Spleen (tissue), 11 donors: ENCODE results near the gene PHACTR4. TPM values are rescaled to one million over a fixed set of nuclear protein-coding genes. Genes with fewer than 3 reads are reported as not detected.

Experiments used
- DNase-seq: peaks from one replicate; pipeline ENCODE4 v3.0.0-alpha.2; 2020
- H3K27ac ChIP-seq, 8 donors: fragments of 200-600 bp; sonication (generic) in 7 of 8; 1 replicate in 4 of 8; 2 replicates in 4 of 8; pipeline versions ENCODE4 v1.5.0 to v1.8.0; 2016 to 2021; ENCODE audit warnings: inconsistent platforms in 4 of 8, mild to moderate bottlenecking in 4 of 8, moderate library complexity in 1 of 8
- H3K27me3 ChIP-seq, 7 donors: fragments of 200-600 bp; sonication (generic) in 6 of 7; replicated peaks in 1 of 7; 1 replicate in 4 of 7; 2 replicates in 3 of 7; pipeline versions ENCODE4 v1.5.0 to v1.8.0; 2016 to 2021; ENCODE audit warnings: inconsistent platforms in 3 of 7, mild to moderate bottlenecking in 1 of 7
- H3K36me3 ChIP-seq, 6 donors: fragments of 200-600 bp; sonication (generic) in 5 of 6; 1 replicate in 4 of 6; 2 replicates in 2 of 6; pipeline versions ENCODE4 v1.5.0 to v1.8.0; 2016 to 2021; ENCODE audit warnings: inconsistent platforms in 2 of 6
- H3K4me1 ChIP-seq, 6 donors: fragments of 200-600 bp; sonication (generic) in 5 of 6; 1 replicate in 3 of 6; 2 replicates in 3 of 6; pipeline versions ENCODE4 v1.5.0 to v1.8.0; 2016 to 2021; ENCODE audit warnings: inconsistent platforms in 3 of 6
- H3K4me3 ChIP-seq, 8 donors: fragments of 200-600 bp; sonication (generic) in 7 of 8; 1 replicate in 4 of 8; 2 replicates in 4 of 8; pipeline versions ENCODE4 v1.5.0 to v1.8.0; 2016 to 2021; ENCODE audit warnings: inconsistent platforms in 4 of 8, mild to moderate bottlenecking in 4 of 8, moderate library complexity in 2 of 8
- H3K9me3 ChIP-seq, 8 donors: fragments of 200-600 bp; sonication (generic) in 7 of 8; 1 replicate in 4 of 8; 2 replicates in 4 of 8; pipeline versions ENCODE4 v1.5.0 to v1.8.0; 2016 to 2021; ENCODE audit warnings: inconsistent platforms in 4 of 8
- POLR2A ChIP-seq, 3 donors: fragments of 450-650 bp; IDR thresholded peaks; one replicate each; pipeline ENCODE4 v1.5.1; 2017; ENCODE audit warnings: antibody characterized with exemption in 3 of 3, mild to moderate bottlenecking in 1 of 3
- POLR2AphosphoS5 ChIP-seq, 3 donors: sonication (generic); formaldehyde crosslinking; IDR thresholded peaks; one replicate each; pipeline ENCODE4 v1.5.1; 2017; ENCODE audit warnings: antibody characterized with exemption in 3 of 3
- WGBS, 5 donors: extraction: QIAGEN DNeasy Blood & Tissue Kit in 3 of 5; methylation state at CpG; one replicate each; pipeline versions ENCODE4 v1.1.5 to v1.1.7; 2013 to 2018; 5-methylcytosine and 5-hydroxymethylcytosine counted together
- intact Hi-C: fragments of 100-400 bp; cut with DNase I; formaldehyde crosslinking; loops from one replicate; pipeline ENCODE4 v1.15.0; 2023; ENCODE audit warnings: low total_unique reads
- polyA plus RNA-seq, 3 donors: library from polyadenylated mRNA; stranded (reverse); fragments of 200-250 nt; gene quantifications; one replicate each; pipeline ENCODE4 v1.2.1, GENCODE V29; 2013
- total RNA-seq, 7 donors: library from RNA; depleted of rRNA in 3 of 7; stranded (reverse); fragments of >200 nt in 3 of 7; fragmentation: NEBNext Ultra II Directional in 4 of 7; extraction: Animal tissue kit (Norgen Biotek cat#: 25700) in 4 of 7; gene quantifications; one replicate each; pipeline versions ENCODE4 v1.1.0 to v1.2.1, GENCODE V29; 2016 to 2021
- TF ChIP-seq, protein P1 (sequence below), 11 experiments: fragments of 200-600 bp in 7 of 11; fragments of 450-650 bp in 4 of 11; sonication (generic) in 4 of 11; IDR thresholded peaks in 8 of 11; conservative IDR thresholded peaks in 3 of 11; 1 replicate in 7 of 11; 2 replicates in 4 of 11; pipeline versions ENCODE4 v1.4.0 to v1.8.0; 2016 to 2021; ENCODE audit warnings: antibody characterized with exemption in 11 of 11, inconsistent platforms in 4 of 11, mild to moderate bottlenecking in 1 of 11
- donor health status: healthy with polysubstance abuse.
- donor health status: DM: no; HTN: no; CAD: no; lungs with moderate emphysema.
- donor health status: DM: no; HTN: no; CAD: no.
- donor health status: Bipolar disorder and iron deficiency.
- donor health status: healthy.
- donor health status: DM: no; HTN: no; CAD: no.
- donor health status: DM: yes; HTN: yes; CAD: no.

The PHACTR4 gene
- total and polyA plus RNA-seq, 10 donors: 8.2 to 55.9 (median 31.3) TPM

DNA sequence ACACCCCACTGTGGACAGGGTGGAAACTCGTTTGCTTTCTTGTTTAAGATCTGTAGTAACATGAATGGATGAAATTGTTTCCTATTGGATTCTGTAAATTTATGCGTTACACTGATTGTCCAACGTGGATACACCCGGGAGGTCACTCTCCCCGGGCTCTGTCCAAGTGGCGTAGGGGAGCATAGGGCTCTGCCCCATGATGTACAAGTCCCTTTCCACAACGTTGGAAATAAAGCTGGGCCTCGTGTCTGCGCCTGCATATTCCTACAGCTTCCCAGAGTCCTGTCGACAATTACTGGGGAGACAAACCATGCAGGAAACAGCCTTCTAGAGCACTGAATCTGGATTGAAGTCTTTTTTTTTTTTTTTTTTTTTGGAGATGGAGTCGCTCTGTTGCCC, 137.7 kb downstream of the PHACTR4 start:
- Histone ChIP-seq H3K27me3 (no peaks in the 10 kb centered on the region), H3K4me3 (peak overlapping the region; percentile 60 to 96 (median 84)), H3K27ac (peak overlapping the region; percentile 79 to 95 (median 91)), H3K36me3 (peaks cover 0 to 52% (median 46%) of the 10 kb centered on the region in 6 donors), H3K4me1 (peaks cover 47 to 68% (median 62%) of the 10 kb centered on the region in 6 donors), H3K9me3 (no peaks in the 10 kb centered on the region)
- no peak for DNase-seq
- intact Hi-C loops: loop anchor here (5.0 kb wide), 1 partner anchor 75 kb away; no protein-coding TSS in a partner anchor
- WGBS, 5 donors: 1 to 2% (median 1%) methylated on average over 11 of the region's 11 CpGs
- TF ChIP-seq POLR2A (IDR thresholded peaks at IDR 0.05) (no peak), POLR2AphosphoS5 (IDR thresholded peaks at IDR 0.05) (no peak)
- TF ChIP-seq, protein P1, sequence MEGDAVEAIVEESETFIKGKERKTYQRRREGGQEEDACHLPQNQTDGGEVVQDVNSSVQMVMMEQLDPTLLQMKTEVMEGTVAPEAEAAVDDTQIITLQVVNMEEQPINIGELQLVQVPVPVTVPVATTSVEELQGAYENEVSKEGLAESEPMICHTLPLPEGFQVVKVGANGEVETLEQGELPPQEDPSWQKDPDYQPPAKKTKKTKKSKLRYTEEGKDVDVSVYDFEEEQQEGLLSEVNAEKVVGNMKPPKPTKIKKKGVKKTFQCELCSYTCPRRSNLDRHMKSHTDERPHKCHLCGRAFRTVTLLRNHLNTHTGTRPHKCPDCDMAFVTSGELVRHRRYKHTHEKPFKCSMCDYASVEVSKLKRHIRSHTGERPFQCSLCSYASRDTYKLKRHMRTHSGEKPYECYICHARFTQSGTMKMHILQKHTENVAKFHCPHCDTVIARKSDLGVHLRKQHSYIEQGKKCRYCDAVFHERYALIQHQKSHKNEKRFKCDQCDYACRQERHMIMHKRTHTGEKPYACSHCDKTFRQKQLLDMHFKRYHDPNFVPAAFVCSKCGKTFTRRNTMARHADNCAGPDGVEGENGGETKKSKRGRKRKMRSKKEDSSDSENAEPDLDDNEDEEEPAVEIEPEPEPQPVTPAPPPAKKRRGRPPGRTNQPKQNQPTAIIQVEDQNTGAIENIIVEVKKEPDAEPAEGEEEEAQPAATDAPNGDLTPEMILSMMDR (IDR thresholded peaks at IDR 0.05 in 8 of 11, conservative IDR thresholded peaks at IDR 0.05 in 3 of 11): no peak

DNA sequence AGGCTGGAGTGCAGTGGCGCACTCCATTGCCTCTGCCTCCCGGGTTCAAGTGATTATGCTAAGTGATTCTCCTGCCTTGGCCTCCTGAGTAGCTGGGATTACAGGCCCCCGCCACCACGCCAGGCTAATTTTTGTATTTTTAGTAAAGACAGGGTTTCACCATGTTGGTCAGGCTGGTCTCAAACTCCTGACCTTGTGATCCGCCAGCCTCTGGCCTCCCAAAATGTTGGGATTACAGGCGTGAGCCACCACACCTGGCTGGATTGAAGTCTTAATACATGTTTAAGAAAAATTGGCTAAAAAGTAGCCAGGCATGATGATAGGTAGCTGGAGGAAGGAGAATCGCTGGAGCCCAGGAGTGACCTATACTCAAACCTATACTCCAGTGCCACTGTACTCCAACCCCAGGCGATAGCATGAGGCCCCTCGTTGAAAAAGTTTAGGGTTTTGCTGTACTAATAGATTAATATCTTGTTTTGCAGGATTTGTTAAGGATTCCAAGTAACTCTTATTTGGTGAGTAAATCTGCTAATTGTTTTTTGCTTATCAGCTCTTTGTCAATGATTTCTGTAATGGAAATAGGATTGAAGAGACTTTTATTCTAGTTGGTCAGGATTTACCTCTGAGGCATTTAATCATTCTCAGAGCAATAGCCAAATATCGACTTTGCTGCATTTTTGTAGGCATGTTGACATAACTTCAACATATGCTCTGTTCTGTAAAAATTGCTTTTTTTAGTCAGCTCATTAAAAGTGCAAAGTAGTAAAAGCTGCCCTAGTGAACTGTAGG, 138.3 kb downstream of the PHACTR4 start:
- peak overlapping the region; percentile 60 to 96 (median 84) for H3K4me3 ChIP-seq
- peaks cover 0 to 57% (median 51%) of the 10 kb centered on the region in 6 donors for H3K36me3 ChIP-seq
- H3K27me3 ChIP-seq: no peaks in the 10 kb centered on the region
- TF ChIP-seq, protein P1 (IDR thresholded peaks at IDR 0.05 in 8 of 11, conservative IDR thresholded peaks at IDR 0.05 in 3 of 11): no peak
- no peak for TF ChIP-seq POLR2AphosphoS5 (IDR thresholded peaks at IDR 0.05)
- no peak for TF ChIP-seq POLR2A (IDR thresholded peaks at IDR 0.05)
- H3K4me1 ChIP-seq: peaks cover 47 to 74% (median 68%) of the 10 kb centered on the region in 6 donors
- 11 to 20% (median 13%) methylated on average over 10 of the region's 10 CpGs for WGBS, 5 donors
- intact Hi-C loops: loop anchor here (5.0 kb wide), 1 partner anchor 74 kb away; no protein-coding TSS in a partner anchor
- H3K9me3 ChIP-seq: no peaks in the 10 kb centered on the region
- H3K27ac ChIP-seq: peak overlapping the region; percentile 79 to 95 (median 91)
- DNase-seq: no peak

DNA sequence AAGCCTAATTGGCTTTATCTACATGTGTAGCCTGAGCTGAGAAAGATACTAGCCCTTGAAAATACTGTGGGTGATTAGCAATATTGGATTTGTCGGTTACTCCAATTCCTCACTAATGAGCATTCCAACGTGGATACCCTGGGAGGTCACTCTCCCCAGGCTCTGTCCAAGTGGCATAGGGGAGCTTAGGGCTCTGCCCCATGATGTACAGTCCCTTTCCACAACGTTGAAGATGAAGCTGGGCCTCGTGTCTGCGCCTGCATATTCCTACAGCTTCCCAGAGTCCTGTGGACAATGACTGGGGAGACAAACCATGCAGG, 138.9 kb downstream of the PHACTR4 start:
- no peak for DNase-seq
- 21 to 39% (median 24%) methylated on average over 5 of the region's 5 CpGs for WGBS, 5 donors
- Histone ChIP-seq H3K4me1 (peaks cover 47 to 80% (median 73%) of the 10 kb centered on the region in 6 donors), H3K36me3 (peaks cover 0 to 63% (median 57%) of the 10 kb centered on the region in 6 donors), H3K27ac (peak overlapping the region; percentile 32 to 95 (median 91)), H3K9me3 (no peaks in the 10 kb centered on the region), H3K4me3 (peak overlapping the region; percentile 8 to 96 (median 84)), H3K27me3 (no peaks in the 10 kb centered on the region)
- peak in 1 of 3 donors; percentile 17 for TF ChIP-seq POLR2AphosphoS5 (IDR thresholded peaks at IDR 0.05)
- TF ChIP-seq, protein P1 (IDR thresholded peaks at IDR 0.05 in 8 of 11, conservative IDR thresholded peaks at IDR 0.05 in 3 of 11): no peak
- no peak for TF ChIP-seq POLR2A (IDR thresholded peaks at IDR 0.05)
- intact Hi-C loops: loop anchor here (5.0 kb wide), 1 partner anchor 74 kb away; no protein-coding TSS in a partner anchor

DNA sequence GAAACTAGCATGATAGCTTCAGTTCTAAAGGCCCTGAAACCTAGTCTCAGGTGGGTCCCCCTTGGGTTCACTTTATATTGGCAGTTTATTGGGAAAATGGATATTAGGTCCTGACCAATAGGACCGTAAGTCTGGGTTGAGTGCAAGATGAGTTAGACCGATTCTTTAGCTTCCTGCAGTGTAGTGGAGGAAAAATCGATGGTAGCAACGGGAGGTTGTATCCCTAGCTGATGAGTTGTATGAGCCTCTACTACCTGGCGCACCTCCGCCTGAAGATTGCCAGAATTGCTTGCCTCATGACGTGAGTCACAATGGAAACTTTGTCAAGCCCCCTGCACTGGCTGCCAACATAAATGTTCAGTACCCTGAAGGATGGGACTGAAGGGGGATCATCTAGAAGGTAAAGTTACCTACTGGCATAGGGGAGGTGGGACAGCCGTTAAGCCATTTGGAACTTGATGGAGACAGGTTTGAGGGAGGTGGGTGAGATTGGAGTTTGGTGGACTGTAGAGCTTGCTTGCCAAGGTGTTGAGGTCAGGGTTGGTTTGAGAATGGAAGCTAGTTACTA, 140.2 kb downstream of the PHACTR4 start:
- peak overlapping the region in 6 of 8 donors; percentile 6 to 96 (median 50) for H3K4me3 ChIP-seq
- peaks cover 0 to 77% (median 70%) of the 10 kb centered on the region in 6 donors for H3K36me3 ChIP-seq
- 42 to 64% (median 51%) methylated on average over 8 of the region's 8 CpGs for WGBS, 5 donors
- DNase-seq: no peak
- H3K4me1 ChIP-seq: peaks cover 47 to 89% (median 78%) of the 10 kb centered on the region in 6 donors
- no peaks in the 10 kb centered on the region for H3K9me3 ChIP-seq
- peak overlapping the region; percentile 32 to 95 (median 68) for H3K27ac ChIP-seq
- TF ChIP-seq, protein P1 (IDR thresholded peaks at IDR 0.05 in 8 of 11, conservative IDR thresholded peaks at IDR 0.05 in 3 of 11): no peak
- TF ChIP-seq POLR2AphosphoS5 (IDR thresholded peaks at IDR 0.05): peak in 1 of 3 donors; percentile 69
- no peaks in the 10 kb centered on the region for H3K27me3 ChIP-seq
- intact Hi-C loops: loop anchor here (5.0 to 10.0 kb wide), 2 partner anchors 73 to 365 kb away; no protein-coding TSS in a partner anchor
